ENCODE results near the gene RRAGD.

The RRAGD gene, protein sequence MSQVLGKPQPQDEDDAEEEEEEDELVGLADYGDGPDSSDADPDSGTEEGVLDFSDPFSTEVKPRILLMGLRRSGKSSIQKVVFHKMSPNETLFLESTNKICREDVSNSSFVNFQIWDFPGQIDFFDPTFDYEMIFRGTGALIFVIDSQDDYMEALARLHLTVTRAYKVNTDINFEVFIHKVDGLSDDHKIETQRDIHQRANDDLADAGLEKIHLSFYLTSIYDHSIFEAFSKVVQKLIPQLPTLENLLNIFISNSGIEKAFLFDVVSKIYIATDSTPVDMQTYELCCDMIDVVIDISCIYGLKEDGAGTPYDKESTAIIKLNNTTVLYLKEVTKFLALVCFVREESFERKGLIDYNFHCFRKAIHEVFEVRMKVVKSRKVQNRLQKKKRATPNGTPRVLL

DNA sequence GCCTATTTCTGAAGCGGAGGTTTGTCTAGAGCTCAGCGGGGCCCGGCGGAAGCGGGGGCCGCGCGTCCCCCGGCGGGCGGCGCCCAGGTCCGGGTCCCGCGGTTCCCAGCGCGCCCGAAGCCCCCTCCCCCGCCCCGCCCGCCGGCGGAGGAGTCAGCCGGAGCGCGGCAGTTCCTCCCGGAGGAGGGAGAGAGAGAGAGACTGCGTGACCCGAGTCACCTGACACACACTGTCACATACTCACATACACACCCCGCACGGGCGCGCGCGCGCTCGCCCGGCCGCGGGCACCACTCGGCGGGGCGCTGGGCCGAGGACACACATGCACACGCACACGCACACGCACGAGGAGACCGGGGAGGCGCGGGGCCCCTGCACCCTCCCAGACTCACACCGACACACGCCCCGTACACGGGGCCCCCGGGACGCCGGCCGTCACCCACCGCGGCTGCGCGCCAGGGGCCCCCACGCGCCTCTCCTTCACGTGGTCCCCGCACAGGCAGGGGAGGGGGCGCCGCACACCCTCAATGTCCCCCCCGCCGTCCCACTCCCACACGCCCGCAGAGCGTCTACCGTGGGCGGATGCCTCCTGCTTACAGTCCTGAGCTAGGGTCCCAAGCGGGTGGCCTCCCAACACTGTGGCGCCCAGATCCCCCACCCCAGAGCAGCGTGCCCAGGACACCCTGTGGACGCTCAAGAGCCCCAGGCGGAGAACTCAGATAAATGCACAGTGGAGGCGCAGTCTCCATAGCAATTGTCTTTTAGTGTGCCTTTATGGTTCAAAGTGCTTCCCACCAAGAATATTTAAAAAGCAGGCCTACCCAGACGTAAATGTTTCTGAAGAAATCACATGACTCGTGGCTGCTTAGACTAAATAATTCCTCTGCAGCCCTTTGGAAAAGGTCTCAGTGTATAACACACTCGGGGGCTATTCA lies at the start of gene RRAGD:
RRAGD (minus strand) TSS at position 203 of the 935 bp plus-strand sequence. CDS start 280 bp downstream, outside the sequence.
- DNase-seq, result peak; percentile 84

- DNase-seq, result no peak
Observed at GRCh38 chr6:89460713-89461112, 48.6 kb upstream of the RRAGD start.

DNA sequence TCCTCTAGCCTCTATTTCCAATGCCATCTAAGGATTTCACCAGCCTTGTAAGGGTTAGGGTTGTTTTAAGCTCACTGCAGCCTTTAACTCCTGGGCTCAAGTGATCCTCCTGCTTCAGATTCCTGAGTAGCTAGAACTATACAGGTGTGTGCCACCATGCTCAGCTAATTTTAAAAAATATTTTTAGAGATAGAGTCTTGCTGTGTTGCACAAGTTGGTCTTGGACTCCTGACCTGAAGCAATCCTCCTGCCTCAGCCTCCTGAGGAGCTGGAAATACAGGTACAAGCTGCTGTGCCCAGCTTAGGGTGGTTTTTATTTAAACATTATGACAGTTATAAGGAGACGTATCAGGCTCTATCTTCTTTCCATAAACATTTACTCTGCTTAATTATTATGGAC lies 47.4 kb upstream of the RRAGD start:
- DNase-seq, result no peak

DNA sequence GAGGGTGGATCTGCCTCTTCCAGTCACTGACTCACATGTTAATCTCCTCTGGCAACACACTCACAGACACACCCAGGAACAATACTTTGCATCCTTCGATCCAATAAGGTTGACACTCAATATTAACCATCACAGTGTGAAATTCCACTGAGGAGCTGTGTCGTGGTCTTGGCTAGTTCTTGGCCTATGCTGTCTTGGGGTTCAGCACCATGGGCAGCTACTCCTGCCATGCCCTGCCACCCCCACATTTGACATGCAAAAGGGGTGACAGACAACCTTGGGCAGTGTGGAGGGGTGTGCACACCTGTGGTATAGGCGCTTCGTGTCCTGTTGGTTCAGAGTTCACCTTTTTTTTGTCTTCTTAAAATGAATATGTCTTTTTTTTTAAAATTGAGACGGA lies 46.6 kb upstream of the RRAGD start:
- no peak for DNase-seq

DNA sequence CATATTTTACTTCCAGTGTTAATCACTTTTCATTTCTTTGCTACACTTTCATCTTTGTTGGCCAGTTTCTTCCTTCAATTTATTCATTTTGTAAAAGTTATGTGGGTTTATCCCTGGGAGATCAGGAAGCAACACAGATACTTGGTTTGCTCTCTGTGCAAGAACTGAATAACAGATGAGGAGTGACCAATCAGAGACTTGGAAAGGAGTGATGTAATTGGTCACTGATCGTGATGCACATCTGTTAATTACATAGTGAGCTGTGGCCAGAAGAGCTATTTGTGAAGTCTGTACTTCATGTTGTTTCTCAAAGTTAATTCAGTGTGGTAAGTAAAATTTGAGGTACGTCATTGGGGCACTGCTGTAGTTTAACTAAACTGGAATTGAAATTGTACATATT lies 42.2 kb upstream of the RRAGD start:
- DNase-seq, result no peak

DNA sequence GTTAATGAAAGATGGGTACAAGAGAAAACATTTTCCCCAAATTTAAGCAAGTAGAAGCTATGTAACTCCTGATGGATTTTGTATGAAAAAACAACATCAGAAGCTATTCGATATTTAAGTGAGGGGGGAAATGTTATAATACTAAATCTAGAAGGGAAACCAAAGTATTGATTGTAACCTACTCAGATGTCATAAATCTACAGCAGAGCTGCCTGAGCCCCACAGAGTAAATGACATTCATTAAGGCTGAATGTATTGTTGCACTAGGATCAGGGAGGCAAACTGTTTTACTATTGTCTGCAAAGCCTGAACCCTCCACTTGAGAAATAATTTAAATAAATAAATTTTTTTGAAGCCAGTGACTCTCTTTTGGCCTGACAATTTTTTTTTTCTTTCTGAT lies 40.2 kb upstream of the RRAGD start:
- DNase-seq, result no peak

GRCh38 chr6:89449193-89449592 lies 37.1 kb upstream of the RRAGD start:
- no peak for DNase-seq

- DNase-seq, result no peak
Observed at GRCh38 chr6:89443658-89444057, 31.6 kb upstream of the RRAGD start.

GRCh38 chr6:89440200-89440599 lies 28.1 kb upstream of the RRAGD start:
- DNase-seq, result no peak

DNA sequence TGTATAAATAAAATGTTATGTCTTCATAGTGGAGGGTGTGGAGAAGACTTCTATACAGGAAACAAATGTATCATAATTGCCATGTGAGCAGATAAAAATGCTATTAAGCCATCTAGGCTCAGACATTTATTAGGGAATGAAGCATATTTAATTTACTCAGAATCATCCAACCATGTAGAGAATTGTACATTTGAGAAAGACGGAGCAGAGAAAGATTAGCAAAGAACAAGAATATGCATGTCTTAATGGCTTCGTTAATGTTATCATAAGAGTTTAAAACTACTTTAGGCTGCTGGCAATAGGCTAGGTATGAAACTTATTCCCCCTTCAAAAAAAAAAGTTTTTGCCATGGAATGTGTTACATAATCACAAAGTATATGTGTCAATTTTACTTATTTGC lies 26.9 kb upstream of the RRAGD start:
- no peak for DNase-seq

DNA sequence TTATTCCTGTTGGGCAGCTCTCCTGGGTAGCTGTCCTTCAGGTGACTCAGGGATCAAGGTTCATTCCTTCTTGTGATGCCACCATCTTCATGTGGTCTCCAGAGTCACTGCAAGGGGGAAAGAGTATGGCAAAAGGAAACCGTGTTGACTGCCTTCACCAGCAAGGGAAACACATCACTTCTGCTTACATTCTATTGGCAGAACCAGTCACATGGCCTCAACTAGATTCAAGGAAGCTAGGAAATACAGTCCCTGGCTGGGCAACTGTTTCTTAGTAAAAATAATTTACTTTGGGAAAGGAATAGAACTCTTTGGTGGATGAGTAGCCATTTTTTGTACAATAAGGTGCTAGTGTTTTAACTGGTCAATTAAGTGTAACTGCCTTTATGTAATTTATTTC lies 26.2 kb upstream of the RRAGD start:
- no peak for DNase-seq

DNA sequence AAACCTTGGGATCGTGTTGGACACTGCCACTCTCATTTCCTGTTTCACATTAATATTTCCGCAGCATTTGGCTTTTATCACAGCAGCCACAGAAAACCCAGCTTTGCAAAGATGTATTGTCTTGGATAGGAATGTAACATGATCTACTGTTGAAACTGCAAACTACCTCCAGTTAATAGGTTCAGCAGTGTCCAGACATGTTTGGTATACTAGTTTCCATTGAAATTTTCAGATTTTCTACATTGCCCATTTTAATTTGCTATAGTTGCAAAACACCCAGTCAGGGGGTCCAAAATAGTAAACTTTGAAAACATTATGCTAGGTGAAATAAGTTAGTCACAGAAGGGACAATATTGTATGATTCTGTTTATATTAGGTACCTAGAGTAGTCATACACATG lies 24.2 kb upstream of the RRAGD start:
- DNase-seq, result no peak

GRCh38 chr6:89434954-89435353 lies 22.9 kb upstream of the RRAGD start:
- no peak for DNase-seq

DNA sequence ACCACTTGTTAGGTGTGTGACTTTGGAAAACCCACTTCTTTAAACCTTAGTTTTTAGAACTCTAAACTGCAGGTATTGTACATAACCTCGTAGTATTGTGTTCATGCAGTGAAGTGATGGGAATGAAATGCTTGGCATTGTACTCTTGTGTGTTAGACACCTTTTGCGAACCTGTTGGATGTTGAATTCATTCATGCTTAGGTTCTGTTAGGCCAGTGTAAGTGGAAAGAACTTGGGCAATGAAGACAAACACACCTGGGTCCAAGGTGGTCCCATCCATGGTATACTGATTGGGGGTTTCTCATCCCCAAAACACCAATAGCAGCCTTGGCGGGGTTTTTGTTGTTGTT lies 22.1 kb upstream of the RRAGD start:
- DNase-seq, result no peak

DNA sequence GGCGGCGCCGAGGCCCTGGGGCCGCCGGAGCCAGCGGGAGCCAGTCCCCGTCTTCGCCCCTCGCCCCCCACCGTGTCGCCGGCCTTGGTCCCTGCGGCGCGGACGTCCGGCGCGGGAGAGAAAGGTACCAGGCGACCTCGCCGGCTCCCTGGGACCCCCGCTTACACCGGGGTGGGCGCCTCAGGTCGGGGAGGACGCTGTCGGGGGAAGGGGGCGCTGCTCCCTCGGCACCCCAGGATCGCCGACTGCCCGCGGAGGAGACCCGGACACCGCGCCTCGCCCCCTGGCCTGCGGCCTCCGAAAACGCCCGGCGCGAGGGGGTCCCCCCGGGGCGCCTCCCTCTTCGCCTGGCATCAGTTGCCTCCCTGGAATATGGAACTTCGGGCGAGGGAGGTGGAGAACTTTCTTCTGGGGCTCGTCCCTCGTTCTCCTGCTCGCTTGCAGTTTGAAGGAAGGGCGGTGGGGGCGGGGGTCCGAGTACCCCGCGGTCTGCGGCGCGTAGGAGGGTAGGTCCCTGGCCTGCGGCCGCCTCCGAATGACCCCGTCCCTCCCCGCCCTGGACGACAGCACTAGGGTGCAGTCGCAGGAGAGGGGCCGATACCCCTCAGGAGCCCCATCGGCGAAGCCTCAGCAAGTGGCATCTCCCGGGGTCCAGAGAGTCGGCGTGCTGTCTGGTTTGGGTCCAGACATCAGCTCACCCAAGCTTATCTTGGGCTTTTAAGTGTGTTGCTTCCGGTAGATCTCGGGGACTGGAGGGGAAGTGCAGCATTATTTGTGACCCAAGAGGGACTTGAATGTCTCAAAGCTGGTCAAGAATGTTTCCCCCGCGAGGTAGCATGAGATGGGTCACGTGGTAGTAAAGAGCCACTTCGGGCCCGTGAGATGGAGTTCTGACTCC lies 21.4 kb upstream of the RRAGD start:
- DNase-seq, result peak; percentile 69

DNA sequence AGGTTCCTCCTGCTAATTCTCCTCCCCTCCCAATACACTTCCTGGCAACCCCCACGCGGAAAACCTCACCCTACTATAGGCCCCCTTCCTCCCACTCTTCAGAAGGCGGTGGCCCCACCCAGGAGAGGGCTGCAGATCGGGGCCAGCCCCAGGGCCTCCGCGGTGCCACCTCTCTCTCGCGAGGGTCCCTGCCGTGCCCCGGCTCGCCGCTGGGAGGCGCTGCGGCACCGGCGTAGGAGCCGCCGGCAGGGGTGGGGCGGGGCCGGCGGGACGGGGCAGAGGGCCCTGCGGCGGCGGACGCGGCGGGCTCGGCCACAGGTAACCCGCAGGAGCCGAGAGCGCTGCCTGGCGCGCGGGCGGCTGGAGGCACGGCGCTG lies 20.8 kb upstream of the RRAGD start, which contains the start of gene ANKRD6:
ANKRD6 (plus strand) TSS at position 278 of the 377 bp plus-strand sequence. CDS start 133,825 bp downstream, outside the sequence.
- peak; percentile 94 for DNase-seq

DNA sequence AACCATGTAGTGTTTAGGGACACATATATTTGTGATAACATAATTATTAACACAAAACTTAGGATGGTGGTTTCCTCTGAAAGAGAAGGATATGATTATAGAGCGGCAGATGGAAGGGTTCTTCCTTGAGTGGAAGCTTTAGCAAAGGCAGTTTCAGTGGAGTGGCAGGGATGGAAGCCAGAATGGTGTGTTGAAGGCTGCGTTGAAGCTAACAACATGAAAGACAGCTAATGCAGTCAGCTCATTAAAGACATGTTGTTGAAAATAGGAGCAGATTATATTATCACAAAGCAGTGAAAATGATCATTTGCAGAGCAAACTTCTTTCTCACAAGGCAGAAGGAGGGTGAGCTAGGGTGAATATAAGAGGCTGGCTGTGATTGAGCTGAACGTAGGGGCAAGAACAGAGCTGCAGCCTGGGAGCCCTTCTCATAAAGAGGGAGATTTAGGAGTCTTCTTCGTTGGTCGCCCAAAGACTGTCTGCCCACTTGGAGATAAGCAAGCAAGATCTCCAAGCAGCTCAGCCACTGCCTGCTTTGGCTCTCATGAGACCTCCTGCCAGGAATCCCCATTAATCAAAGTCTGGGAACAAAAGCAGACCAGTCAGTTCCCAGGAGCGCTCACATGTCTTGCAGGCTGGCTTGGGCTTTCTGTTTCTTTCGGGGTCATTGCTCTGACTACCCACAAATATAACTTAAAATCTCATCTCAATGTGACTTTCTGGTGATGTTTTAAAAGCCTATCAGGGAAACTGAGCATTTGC lies 18.3 kb upstream of the RRAGD start:
- DNase-seq, result no peak

DNA sequence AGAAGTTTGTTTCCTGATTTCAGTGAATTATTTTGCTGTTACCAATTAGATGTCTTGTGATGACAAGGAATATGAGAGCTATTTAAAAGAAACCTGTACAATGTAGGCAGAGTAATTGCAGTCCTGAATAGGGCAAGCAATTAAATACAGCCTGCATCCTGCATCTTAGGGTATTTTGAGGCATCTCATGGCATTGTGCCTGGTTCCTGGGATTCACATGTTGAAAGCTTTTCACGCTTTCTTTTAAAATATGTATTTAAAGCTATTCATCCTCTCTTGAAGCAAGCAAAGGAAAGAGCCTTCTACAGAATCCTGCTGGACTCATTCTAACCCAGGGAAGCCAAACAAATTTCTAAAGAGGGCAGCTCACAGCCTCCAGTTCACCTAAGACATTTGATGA lies 4.7 kb upstream of the RRAGD start:
- no peak for DNase-seq

- DNase-seq, result no peak
Observed at GRCh38 chr6:89415185-89415584, 3.1 kb upstream of the RRAGD start.

DNA sequence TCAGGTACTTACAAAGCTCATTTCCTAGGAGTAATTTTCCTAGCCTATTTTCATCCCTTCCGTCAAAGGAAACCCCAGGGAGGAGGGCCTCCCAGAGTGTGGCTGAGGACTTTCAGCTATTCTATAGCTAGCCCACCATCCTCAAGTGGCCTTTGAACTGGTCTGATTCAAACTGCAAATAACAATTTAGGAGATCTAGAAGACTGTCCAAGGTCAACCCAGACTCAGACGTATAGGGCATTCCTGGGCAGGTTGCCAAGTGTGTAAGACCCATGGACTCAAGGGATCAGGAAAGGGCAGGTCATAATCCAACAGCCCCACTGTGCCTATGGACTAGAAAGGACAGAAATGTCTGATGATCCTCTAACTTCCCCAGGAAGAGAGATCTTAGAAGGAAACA lies 2.1 kb upstream of the RRAGD start:
- DNase-seq, result no peak

- DNase-seq, result no peak
Observed at GRCh38 chr6:89413006-89413400, 930 bp upstream of the RRAGD start.

Measured in activated effector memory CD4-positive, alpha-beta T cell treated with anti-CD3 and anti-CD28 coated beads, Interleukin-2, amount 50 U/mL, for 16 hours (primary cell).